HL-60 (cell line): ENCODE results near the gene MYO3B.

ENCODE experiments used
- DNase-seq, 2 experiments: peaks; one replicate each; pipeline ENCODE4 v3.0.0-alpha.2; 2010 to 2020; ENCODE audit warnings: low read depth in 1 of 2, low spot score in 1 of 2
- H3K27ac ChIP-seq: fragments of 250-450 bp; sonication (Bioruptor Pico); replicated peaks from 2 replicates; pipeline ENCODE4 v1.5.1; 2020; ENCODE audit warnings: mild to moderate bottlenecking, moderate library complexity
- H3K27me3 ChIP-seq: fragments of 250-450 bp; sonication (Bioruptor Pico); 2 replicates; pipeline ENCODE4 v1.5.1; 2021; ENCODE audit warnings: mild to moderate bottlenecking, moderate library complexity; ENCODE audit not compliant: insufficient read depth, poor library complexity, severe bottlenecking
- H3K4me3 ChIP-seq: replicated peaks from 2 replicates; pipeline ENCODE4 v1.5.1; 2011; ENCODE audit warnings: mild to moderate bottlenecking, control low read depth, low read length; ENCODE audit not compliant: insufficient read depth
- CTCF ChIP-seq: IDR thresholded peaks from one replicate; pipeline ENCODE4 v1.5.1; 2011; ENCODE audit warnings: low read length, control low read depth, inconsistent platforms; ENCODE audit not compliant: insufficient read depth
- GABPA ChIP-seq: IDR thresholded peaks from 2 replicates; pipeline ENCODE4 v1.6.1; 2012; ENCODE audit warnings: low read depth
- POLR2AphosphoS5 ChIP-seq: IDR thresholded peaks from 2 replicates; pipeline ENCODE4 v1.6.1; 2012; ENCODE audit warnings: low read depth
- SPI1 ChIP-seq: IDR thresholded peaks from 2 replicates; pipeline ENCODE4 v1.6.1; 2012; ENCODE audit warnings: low read depth, mild to moderate bottlenecking, borderline replicate concordance
- TF ChIP-seq, protein P1 (sequence below): IDR thresholded peaks from 2 replicates; pipeline ENCODE4 v1.6.1; 2012; ENCODE audit warnings: low read depth; ENCODE audit not compliant: insufficient replicate concordance

MYO3B gene

GRCh38 chr2:170571612-170572011 is 393.7 kb downstream of the MYO3B start:
- Histone ChIP-seq H3K4me3 (no peak overlapping the region), H3K27me3 (peaks cover 6% of the 10 kb centered on the region), H3K27ac (no peak overlapping the region)
- no peak for TF ChIP-seq CTCF
- TF ChIP-seq, protein P1, sequence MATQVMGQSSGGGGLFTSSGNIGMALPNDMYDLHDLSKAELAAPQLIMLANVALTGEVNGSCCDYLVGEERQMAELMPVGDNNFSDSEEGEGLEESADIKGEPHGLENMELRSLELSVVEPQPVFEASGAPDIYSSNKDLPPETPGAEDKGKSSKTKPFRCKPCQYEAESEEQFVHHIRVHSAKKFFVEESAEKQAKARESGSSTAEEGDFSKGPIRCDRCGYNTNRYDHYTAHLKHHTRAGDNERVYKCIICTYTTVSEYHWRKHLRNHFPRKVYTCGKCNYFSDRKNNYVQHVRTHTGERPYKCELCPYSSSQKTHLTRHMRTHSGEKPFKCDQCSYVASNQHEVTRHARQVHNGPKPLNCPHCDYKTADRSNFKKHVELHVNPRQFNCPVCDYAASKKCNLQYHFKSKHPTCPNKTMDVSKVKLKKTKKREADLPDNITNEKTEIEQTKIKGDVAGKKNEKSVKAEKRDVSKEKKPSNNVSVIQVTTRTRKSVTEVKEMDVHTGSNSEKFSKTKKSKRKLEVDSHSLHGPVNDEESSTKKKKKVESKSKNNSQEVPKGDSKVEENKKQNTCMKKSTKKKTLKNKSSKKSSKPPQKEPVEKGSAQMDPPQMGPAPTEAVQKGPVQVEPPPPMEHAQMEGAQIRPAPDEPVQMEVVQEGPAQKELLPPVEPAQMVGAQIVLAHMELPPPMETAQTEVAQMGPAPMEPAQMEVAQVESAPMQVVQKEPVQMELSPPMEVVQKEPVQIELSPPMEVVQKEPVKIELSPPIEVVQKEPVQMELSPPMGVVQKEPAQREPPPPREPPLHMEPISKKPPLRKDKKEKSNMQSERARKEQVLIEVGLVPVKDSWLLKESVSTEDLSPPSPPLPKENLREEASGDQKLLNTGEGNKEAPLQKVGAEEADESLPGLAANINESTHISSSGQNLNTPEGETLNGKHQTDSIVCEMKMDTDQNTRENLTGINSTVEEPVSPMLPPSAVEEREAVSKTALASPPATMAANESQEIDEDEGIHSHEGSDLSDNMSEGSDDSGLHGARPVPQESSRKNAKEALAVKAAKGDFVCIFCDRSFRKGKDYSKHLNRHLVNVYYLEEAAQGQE = no peak
- TF ChIP-seq POLR2AphosphoS5 = no peak
- no peak for TF ChIP-seq GABPA
- no peak for TF ChIP-seq SPI1
- DNase-seq = no peak

DNA sequence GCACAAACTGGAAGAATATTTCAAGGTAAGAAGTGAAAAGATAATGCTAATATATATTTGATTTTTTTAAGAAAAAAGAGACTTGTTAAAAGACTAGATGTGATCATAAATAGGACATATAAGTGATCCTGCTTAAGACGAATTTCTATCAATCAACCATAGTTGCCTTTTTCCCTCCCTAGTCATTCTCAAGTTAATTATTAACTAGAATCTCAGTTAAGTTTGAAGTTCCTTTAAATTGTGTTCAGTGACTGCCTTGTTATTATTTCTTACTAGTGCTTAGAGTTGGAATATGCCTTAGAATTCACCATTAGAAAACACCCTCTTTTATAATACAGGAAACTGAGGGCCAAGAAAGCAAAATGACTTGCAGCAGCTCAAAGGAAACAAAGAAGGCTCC is 395.7 kb downstream of the MYO3B start:
- no peak for DNase-seq
- Histone ChIP-seq H3K27me3 (peaks cover 3% of the 10 kb centered on the region), H3K4me3 (no peak overlapping the region), H3K27ac (no peak overlapping the region)
- no peak for TF ChIP-seq CTCF
- TF ChIP-seq, protein P1 = no peak
- no peak for TF ChIP-seq POLR2AphosphoS5
- TF ChIP-seq GABPA = no peak
- no peak for TF ChIP-seq SPI1

GRCh38 chr2:170576296-170576695 is 398.3 kb downstream of the MYO3B start:
- TF ChIP-seq CTCF (no peak), SPI1 (no peak), GABPA (no peak)
- TF ChIP-seq, protein P1 = no peak
- H3K27ac ChIP-seq = no peak overlapping the region
- no peak for DNase-seq

More at GRCh38 chr2:170576296-170576695, 398.3 kb downstream of the MYO3B start:
- no peak overlapping the region for H3K4me3 ChIP-seq
- peaks cover 2% of the 10 kb centered on the region for H3K27me3 ChIP-seq
